Heart left ventricle (tissue), 16 donors: Measurements from ENCODE around the gene TANGO2. TPM values are rescaled to one million over a fixed set of nuclear protein-coding genes. Genes with fewer than 3 reads are reported as not detected.
A peak's percentile ranks its signal among the peaks of the same experiment; 100 is the strongest.

ENCODE experiments used
- ATAC-seq, 4 donors: fragments of 200-7000 bp; cut with Tn5 transposase; one replicate each; pipeline ENCODE4 v1.9.1; 2020 to 2022; ENCODE audit warnings: moderate library complexity in 4 of 4, mild to moderate bottlenecking in 3 of 4, moderate number of reproducible peaks in 1 of 4
- DNase-seq, 5 donors: peaks; one replicate each; pipeline ENCODE4 v3.0.0-alpha.2; 2020
- H3K27ac ChIP-seq, 12 donors: fragments of 200-600 bp; sonication (generic) in 4 of 12; one replicate each; pipeline versions ENCODE4 v1.5.0 to v1.8.0; 2016 to 2022; ENCODE audit warnings: mild to moderate bottlenecking in 2 of 12
- H3K27me3 ChIP-seq, 9 donors: fragments of 200-600 bp; sonication (generic) in 2 of 9; one replicate each; pipeline versions ENCODE4 v1.5.1 to v1.8.0; 2016 to 2022; ENCODE audit warnings: mild to moderate bottlenecking in 3 of 9
- H3K36me3 ChIP-seq, 9 donors: fragments of 200-600 bp; sonication (generic) in 2 of 9; one replicate each; pipeline versions ENCODE4 v1.5.0 to v1.8.0; 2018 to 2022; ENCODE audit warnings: mild to moderate bottlenecking in 2 of 9
- H3K4me1 ChIP-seq, 12 donors: fragments of 200-600 bp; sonication (generic) in 4 of 12; one replicate each; pipeline versions ENCODE4 v1.5.0 to v1.8.0; 2016 to 2022; ENCODE audit warnings: mild to moderate bottlenecking in 3 of 12
- H3K4me3 ChIP-seq, 12 donors: fragments of 200-600 bp; sonication (generic) in 4 of 12; one replicate each; pipeline versions ENCODE4 v1.5.0 to v1.8.0; 2017 to 2022; ENCODE audit warnings: mild to moderate bottlenecking in 9 of 12, moderate library complexity in 4 of 12
- H3K9me3 ChIP-seq, 12 donors: fragments of 200-600 bp; sonication (generic) in 4 of 12; one replicate each; pipeline versions ENCODE4 v1.5.0 to v1.8.0; 2016 to 2022; ENCODE audit warnings: mild to moderate bottlenecking in 1 of 12
- POLR2A ChIP-seq, 2 donors: fragments of 450-650 bp; IDR thresholded peaks; one replicate each; pipeline ENCODE4 v1.6.1; 2017; ENCODE audit warnings: antibody characterized with exemption in 2 of 2, mild to moderate bottlenecking in 2 of 2, moderate library complexity in 2 of 2
- WGBS, 4 donors: extraction: QIAGEN DNeasy Blood & Tissue Kit in 2 of 4; methylation state at CpG; one replicate each; pipeline versions ENCODE4 v1.1.5 to v1.1.7; 2013 to 2018; 5-methylcytosine and 5-hydroxymethylcytosine counted together
- intact Hi-C, 10 donors: fragments of 100-400 bp; cut with DNase I; formaldehyde crosslinking; loops; one replicate each; pipeline versions ENCODE4 v1.11.1 to v1.14.2; 2022
- polyA plus RNA-seq, 2 donors: library from polyadenylated mRNA; stranded (reverse); fragments of 200-250 nt; gene quantifications; one replicate each; pipeline ENCODE4 v1.2.3, GENCODE V29; 2013
- total RNA-seq, 9 donors: library from RNA; depleted of rRNA in 2 of 9; stranded (reverse); fragments of >200 nt in 2 of 9; fragmentation: NEBNext Ultra II Directional in 3 of 9; extraction: Animal tissue kit (Norgen Biotek cat#: 25700) in 3 of 9; gene quantifications; one replicate each; pipeline versions ENCODE4 v1.1.0 to v1.2.4, GENCODE V29; 2016 to 2023
- TF ChIP-seq, protein P1 (sequence below), 12 donors: fragments of 200-600 bp; sonication (generic) in 4 of 12; IDR thresholded peaks; one replicate each; pipeline versions ENCODE4 v1.5.0 to v1.8.0; 2018 to 2022; ENCODE audit warnings: antibody characterized with exemption in 12 of 12, mild to moderate bottlenecking in 5 of 12
- donor health status: ischemic (EF 13 %, LVEDD 7.1; RV severe dilation, severe dysfunction).
- donor health status: healthy with polysubstance abuse.
- donor health status: DM: no; HTN: yes; CAD: no.
- donor health status: DM: no; HTN: no; CAD: no.
- donor health status: ischemic (EF 25% LVEDD 6.9; RV normal size, moderate dysfunction).
- donor health status: ischemic (EF 25% LVEDD 5.7; RV mildly dilated, moderate dysfunction).
- donor health status: healthy.
- donor health status: DM: yes; HTN: yes; CAD: no.
- donor health status: ischemic (EF 35%, LVEDD 5.7; RV mildly dilated, moderate dysfunction).
- donor health status: nonischemic (EF 11% LVEDD 7.7; RV severe dilation, severe dysfunction).
- donor health status: DM: yes; HTN: yes; CAD: no.
- donor health status: PGD.
- donor health status: ischemic (EF 29% LVEDD 5.4; RV normal size, mild dysfunction).
- donor health status: nonischemic (EF 23%, LVEDD 6.1; RV moderate dilation, normal function).

TANGO2 gene
- total and polyA plus RNA-seq, 11 donors, result 51.3 to 341 (median 63.0) TPM

DNA sequence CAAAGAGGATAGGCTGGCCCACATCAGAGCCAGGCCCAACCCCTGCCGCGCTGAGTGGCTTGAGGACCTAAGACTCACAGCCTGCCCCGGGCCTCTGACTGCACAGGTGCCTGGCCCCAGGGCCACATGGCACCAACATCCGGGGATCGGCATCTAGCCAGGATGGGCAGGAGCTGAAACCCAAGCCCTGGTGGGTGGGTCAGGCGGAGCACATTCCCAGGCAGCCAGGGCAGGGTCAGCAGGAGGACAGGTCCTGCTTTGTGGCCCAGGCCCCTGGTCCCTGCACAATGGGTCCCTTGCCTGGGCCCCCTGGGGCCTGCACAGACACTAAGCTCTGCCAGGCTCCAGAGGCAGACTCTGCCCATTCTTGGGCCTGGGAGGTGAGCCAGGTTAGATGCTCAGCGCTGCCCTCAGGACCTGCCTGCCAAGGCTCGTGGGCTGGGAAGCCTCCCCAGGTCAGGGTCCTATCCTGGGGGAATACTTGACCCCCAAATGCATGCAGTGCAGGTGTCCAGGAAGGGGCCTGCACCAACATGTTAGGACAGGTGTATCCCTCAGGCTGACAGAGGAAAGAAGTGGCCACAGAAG, 37.8 kb upstream of the TANGO2 start:
- H3K4me1 ChIP-seq, result peaks cover 4 to 60% (median 39%) of the 10 kb centered on the region in 12 donors
- intact Hi-C loops, result no loop called here

DNA sequence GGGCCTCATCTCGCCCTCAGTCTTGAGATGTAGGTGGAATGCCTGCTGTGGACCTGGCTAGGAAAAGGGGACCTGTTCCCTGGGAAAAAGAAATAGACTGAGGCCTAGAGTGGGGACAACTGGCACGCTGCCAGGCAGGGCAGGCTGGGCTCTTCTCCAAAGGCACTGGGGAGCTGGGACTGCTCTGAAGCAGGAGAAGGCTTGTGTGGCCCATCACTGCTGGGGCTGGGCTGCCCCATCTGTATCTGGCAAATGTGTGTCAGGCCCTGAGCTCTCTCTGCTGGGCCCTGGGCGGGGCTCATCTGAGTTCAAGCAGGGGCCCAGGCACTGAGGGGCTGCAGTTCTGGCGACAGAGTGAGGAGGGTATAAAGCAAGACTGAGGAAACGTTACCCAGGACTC, 37.2 kb upstream of the TANGO2 start:
- H3K4me1 ChIP-seq, result peaks cover 4 to 65% (median 41%) of the 10 kb centered on the region in 12 donors
- intact Hi-C loops, result loop anchor here in 1 of 10 donors (2.0 kb wide), 1 partner anchor 17 kb away; no protein-coding TSS in a partner anchor
- DNase-seq (peak in 3 of 5 donors; percentile 55 to 67 (median 62)), ATAC-seq (peak in 3 of 4 donors; percentile 14 to 67 (median 47))
- TF ChIP-seq, protein P1, sequence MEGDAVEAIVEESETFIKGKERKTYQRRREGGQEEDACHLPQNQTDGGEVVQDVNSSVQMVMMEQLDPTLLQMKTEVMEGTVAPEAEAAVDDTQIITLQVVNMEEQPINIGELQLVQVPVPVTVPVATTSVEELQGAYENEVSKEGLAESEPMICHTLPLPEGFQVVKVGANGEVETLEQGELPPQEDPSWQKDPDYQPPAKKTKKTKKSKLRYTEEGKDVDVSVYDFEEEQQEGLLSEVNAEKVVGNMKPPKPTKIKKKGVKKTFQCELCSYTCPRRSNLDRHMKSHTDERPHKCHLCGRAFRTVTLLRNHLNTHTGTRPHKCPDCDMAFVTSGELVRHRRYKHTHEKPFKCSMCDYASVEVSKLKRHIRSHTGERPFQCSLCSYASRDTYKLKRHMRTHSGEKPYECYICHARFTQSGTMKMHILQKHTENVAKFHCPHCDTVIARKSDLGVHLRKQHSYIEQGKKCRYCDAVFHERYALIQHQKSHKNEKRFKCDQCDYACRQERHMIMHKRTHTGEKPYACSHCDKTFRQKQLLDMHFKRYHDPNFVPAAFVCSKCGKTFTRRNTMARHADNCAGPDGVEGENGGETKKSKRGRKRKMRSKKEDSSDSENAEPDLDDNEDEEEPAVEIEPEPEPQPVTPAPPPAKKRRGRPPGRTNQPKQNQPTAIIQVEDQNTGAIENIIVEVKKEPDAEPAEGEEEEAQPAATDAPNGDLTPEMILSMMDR (IDR thresholded peaks at IDR 0.05), result no peak
- TF ChIP-seq POLR2A (IDR thresholded peaks at IDR 0.05), result no peak
- H3K36me3 ChIP-seq, result peaks cover 0 to 31% (median 26%) of the 10 kb centered on the region in 9 donors
- WGBS, 4 donors, result 60 to 71% (median 66%) methylated on average over 4 to 5 of the region's 5 CpGs
- no peak overlapping the region for H3K4me3 ChIP-seq
- no peaks in the 10 kb centered on the region for H3K9me3 ChIP-seq
- H3K27ac ChIP-seq, result peak overlapping the region; percentile 64 to 98 (median 88)
- no peaks in the 10 kb centered on the region for H3K27me3 ChIP-seq

More for the DNA sequence above, 37.8 kb upstream of the TANGO2 start:
- no peak overlapping the region for H3K4me3 ChIP-seq
- no peaks in the 10 kb centered on the region for H3K9me3 ChIP-seq
- DNase-seq, result peak in 2 of 5 donors; percentile 68 to 70
- ATAC-seq, result peak; percentile 3 to 51 (median 16)
- peaks cover 0 to 38% (median 30%) of the 10 kb centered on the region in 9 donors for H3K36me3 ChIP-seq
- H3K27ac ChIP-seq, result peak overlapping the region; percentile 64 to 98 (median 88)
- no peaks in the 10 kb centered on the region for H3K27me3 ChIP-seq
- WGBS, 4 donors, result 66 to 70% (median 69%) methylated on average over 2 to 8 of the region's 8 CpGs
- TF ChIP-seq, protein P1 (IDR thresholded peaks at IDR 0.05), result no peak
- TF ChIP-seq POLR2A (IDR thresholded peaks at IDR 0.05), result no peak

DNA sequence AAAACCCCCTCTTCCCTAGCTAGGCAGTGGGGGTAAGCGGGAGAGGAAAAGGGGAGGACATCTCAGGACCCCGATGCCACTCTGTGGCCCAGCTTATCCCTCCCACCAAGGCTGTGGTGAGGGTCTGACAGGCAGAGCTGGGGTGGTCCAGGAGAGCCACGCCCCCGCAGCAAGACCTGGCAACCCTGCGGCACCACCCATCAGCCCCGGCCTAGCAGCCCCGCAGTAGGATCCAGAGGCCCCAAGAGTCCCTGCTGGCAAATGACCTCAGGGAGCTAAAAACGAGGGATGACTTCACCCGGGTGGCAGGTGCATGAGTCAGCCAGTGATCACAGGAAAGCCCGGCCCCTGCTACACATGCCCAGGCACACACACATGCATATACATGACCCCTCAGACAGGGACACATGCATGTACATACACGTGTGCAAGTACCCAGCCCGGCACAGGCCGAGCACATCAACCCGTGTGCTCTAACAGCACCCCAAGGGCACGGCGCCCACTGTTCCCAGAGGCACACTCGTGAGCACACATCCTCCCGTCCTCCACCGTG, 36.6 kb upstream of the TANGO2 start:
- intact Hi-C loops, result loop anchor here in 1 of 10 donors (2.0 kb wide), 1 partner anchor 17 kb away; no protein-coding TSS in a partner anchor
- DNase-seq (peak; percentile 63 to 84 (median 80)), ATAC-seq (peak; percentile 59 to 84 (median 75))
- peaks cover 4 to 66% (median 45%) of the 10 kb centered on the region in 12 donors for H3K4me1 ChIP-seq
- H3K27me3 ChIP-seq, result no peaks in the 10 kb centered on the region
- no peaks in the 10 kb centered on the region for H3K9me3 ChIP-seq
- WGBS, 4 donors, result 61 to 67% (median 64%) methylated on average over 14 to 19 of the region's 19 CpGs
- H3K4me3 ChIP-seq, result peak overlapping the region in 1 of 12 donors; percentile 24
- H3K36me3 ChIP-seq, result peaks cover 0 to 26% (median 20%) of the 10 kb centered on the region in 9 donors
- no peak for TF ChIP-seq POLR2A (IDR thresholded peaks at IDR 0.05)
- TF ChIP-seq, protein P1 (IDR thresholded peaks at IDR 0.05), result no peak
- H3K27ac ChIP-seq, result peak overlapping the region; percentile 64 to 98 (median 88)
